ENCODE results near the gene SLA2. TPM values are rescaled to one million over a fixed set of nuclear protein-coding genes. Genes with fewer than 3 reads are reported as not detected.

SLA2 gene
- total and polyA plus RNA-seq, 2 donors from 2014 or later = 0.24 to 1.5 TPM

DNA sequence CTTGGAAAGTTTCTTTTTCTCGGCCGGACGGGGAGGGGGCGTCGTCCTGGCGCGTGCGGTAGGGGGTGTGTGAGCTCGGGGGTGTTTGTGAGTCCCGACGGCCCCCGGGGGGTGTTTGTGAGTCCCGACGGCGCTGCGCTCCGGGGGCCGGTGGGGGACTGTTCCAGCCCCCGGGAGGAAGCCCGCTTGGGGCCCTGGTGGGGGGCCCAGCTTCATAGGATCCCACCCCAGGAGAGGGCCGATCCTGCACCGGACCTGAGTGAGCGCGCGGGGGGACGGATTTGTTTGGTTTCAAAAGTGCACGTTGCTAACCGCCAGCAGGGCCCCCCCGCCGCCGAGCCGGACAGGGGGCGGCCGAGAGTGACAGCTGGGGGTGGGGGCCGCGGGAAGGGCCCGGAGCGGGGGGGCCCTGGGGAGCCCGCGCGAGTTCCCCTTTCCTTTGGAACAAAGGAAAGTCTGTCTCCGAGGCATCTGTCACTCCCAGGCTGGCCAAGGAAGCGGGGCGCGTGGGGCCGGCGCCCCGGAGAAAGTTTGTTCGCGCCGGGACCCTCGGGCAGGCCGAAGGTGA is 72.1 kb downstream of the SLA2 start:
- peak overlapping the region; percentile 85 to 98 for H3K27ac ChIP-seq (ENCODE audit: low read depth in 2 of 2, low read length in 2 of 2)
- peak overlapping the region; percentile 46 to 63 (median 52) for H3K4me3 ChIP-seq (ENCODE audit: low read length in 3 of 3)
- TF ChIP-seq, protein P1, sequence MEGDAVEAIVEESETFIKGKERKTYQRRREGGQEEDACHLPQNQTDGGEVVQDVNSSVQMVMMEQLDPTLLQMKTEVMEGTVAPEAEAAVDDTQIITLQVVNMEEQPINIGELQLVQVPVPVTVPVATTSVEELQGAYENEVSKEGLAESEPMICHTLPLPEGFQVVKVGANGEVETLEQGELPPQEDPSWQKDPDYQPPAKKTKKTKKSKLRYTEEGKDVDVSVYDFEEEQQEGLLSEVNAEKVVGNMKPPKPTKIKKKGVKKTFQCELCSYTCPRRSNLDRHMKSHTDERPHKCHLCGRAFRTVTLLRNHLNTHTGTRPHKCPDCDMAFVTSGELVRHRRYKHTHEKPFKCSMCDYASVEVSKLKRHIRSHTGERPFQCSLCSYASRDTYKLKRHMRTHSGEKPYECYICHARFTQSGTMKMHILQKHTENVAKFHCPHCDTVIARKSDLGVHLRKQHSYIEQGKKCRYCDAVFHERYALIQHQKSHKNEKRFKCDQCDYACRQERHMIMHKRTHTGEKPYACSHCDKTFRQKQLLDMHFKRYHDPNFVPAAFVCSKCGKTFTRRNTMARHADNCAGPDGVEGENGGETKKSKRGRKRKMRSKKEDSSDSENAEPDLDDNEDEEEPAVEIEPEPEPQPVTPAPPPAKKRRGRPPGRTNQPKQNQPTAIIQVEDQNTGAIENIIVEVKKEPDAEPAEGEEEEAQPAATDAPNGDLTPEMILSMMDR (IDR thresholded peaks at IDR 0.05; ENCODE audit: borderline replicate concordance, extremely low read depth, insufficient read depth) = no peak
- intact Hi-C loops (cut with DNase I) = no loop called here
- DNase-seq = peak in 1 of 5 donors; percentile 86
- peaks cover 0 to 2% (median 2%) of the 10 kb centered on the region in 3 donors for H3K36me3 ChIP-seq (ENCODE audit: control insufficient read depth in 2 of 3, insufficient read depth in 3 of 3, low read length in 3 of 3)
- peak overlapping the region in 2 of 3 donors; percentile 55 to 86 for H3K9ac ChIP-seq (ENCODE audit: low read length in 3 of 3)
- H3K27me3 ChIP-seq (ENCODE audit: control insufficient read depth, insufficient read depth, low read length) = no peaks in the 10 kb centered on the region
- no peak for FAIRE-seq
- H3K4me1 ChIP-seq (ENCODE audit: control insufficient read depth in 2 of 3, insufficient read depth in 2 of 3, low read depth in 1 of 3, low read length in 3 of 3) = peaks cover 0 to 19% (median 16%) of the 10 kb centered on the region in 3 donors
- H3K9me3 ChIP-seq (ENCODE audit: control insufficient read depth in 2 of 3, insufficient read depth in 1 of 3, low read length in 3 of 3) = no peaks in the 10 kb centered on the region

DNA sequence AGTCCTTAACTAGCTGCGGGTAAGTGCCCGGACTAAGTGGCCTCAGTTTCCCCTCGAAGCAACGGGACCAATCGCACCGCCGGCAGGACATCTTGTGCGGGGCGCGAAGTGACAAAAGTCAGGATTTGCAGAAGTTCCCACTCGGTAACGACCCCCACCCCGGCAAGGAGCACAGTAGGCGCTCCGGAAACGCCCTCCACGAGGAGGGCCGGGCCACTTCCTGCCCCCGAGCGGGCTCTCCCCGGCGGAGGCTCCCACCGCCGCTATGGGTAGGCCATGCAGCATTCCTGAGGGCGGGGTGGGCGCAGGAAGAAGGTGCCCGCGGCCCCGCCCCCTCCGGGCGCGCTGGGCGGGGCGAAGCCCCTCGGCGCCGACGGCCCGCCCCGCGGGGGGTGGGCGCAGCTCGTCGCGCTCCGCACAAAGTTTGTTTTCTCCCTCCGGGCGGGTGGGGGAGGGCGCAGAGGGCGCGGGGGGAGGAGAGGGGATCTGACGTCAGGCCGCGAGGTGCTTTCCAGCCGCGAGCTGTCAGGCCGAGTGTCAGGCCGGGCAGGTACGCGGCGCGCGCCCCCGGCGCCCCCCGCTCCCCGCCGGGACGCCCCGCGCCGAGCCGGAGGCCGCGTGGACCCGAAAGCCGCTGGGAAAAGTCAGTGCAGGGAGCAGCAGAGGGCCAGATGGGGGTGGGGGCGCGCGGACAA is 72.7 kb downstream of the SLA2 start, which contains the start of gene TGIF2:
TGIF2 (plus strand) TSS at position 495 of the 695 bp plus-strand sequence. CDS start 5,178 bp downstream, outside the sequence.
- FAIRE-seq (no peak), DNase-seq (peak; percentile 96 to 98 (median 97))
- Histone ChIP-seq H3K27ac (ENCODE audit: low read depth in 2 of 2, low read length in 2 of 2) (peak within 1 kb of the TSS; percentile 93 to 98), H3K36me3 (ENCODE audit: control insufficient read depth in 2 of 3, insufficient read depth in 3 of 3, low read length in 3 of 3) (no peaks in the 10 kb centered on the region), H3K4me3 (ENCODE audit: low read length in 3 of 3) (peak within 1 kb of the TSS; percentile 70 to 79 (median 74)), H3K9me3 (ENCODE audit: control insufficient read depth in 2 of 3, insufficient read depth in 1 of 3, low read length in 3 of 3) (no peaks in the 10 kb centered on the region), H3K9ac (ENCODE audit: low read length in 3 of 3) (peak within 1 kb of the TSS; percentile 55 to 86 (median 58)), H3K4me1 (ENCODE audit: control insufficient read depth in 2 of 3, insufficient read depth in 2 of 3, low read depth in 1 of 3, low read length in 3 of 3) (peaks cover 0 to 15% (median 10%) of the 10 kb centered on the region in 3 donors), H3K27me3 (ENCODE audit: control insufficient read depth, insufficient read depth, low read length) (no peaks in the 10 kb centered on the region)
- intact Hi-C loops (cut with DNase I) = no loop called here
- TF ChIP-seq, protein P1 (IDR thresholded peaks at IDR 0.05; ENCODE audit: borderline replicate concordance, extremely low read depth, insufficient read depth) = no peak

DNA sequence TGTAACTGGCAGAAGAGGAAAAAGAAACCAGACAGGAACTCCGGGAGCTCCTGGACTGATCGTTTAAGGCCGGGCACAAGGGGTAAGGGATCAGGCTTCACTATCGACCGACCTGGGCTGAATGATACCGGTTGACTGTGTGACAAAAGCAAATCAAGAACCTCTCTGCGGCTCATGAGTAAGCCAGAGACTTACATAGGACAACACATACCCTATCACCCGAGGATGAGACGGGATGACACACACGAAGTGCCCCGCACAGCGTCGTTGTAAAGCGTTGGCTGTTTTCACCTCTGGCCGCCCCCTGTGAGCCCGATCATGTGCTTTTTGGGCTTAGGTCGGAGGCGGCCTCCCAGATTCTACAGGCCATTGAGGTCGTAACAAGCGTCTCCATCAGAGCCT is 73.3 kb downstream of the SLA2 start:
- Histone ChIP-seq H3K27ac (ENCODE audit: low read depth in 2 of 2, low read length in 2 of 2) (peak overlapping the region; percentile 87 to 93), H3K4me1 (ENCODE audit: control insufficient read depth in 2 of 3, insufficient read depth in 2 of 3, low read depth in 1 of 3, low read length in 3 of 3) (peaks cover 0 to 15% (median 7%) of the 10 kb centered on the region in 3 donors), H3K9ac (ENCODE audit: low read length in 3 of 3) (peak overlapping the region; percentile 11 to 86 (median 58)), H3K4me3 (ENCODE audit: low read length in 3 of 3) (peak overlapping the region; percentile 46 to 79 (median 70)), H3K9me3 (ENCODE audit: control insufficient read depth in 2 of 3, insufficient read depth in 1 of 3, low read length in 3 of 3) (no peaks in the 10 kb centered on the region), H3K36me3 (ENCODE audit: control insufficient read depth in 2 of 3, insufficient read depth in 3 of 3, low read length in 3 of 3) (no peaks in the 10 kb centered on the region), H3K27me3 (ENCODE audit: control insufficient read depth, insufficient read depth, low read length) (no peaks in the 10 kb centered on the region)
- intact Hi-C loops (cut with DNase I) = no loop called here
- TF ChIP-seq, protein P1 (IDR thresholded peaks at IDR 0.05; ENCODE audit: borderline replicate concordance, extremely low read depth, insufficient read depth) = no peak
- DNase-seq (peak in 3 of 5 donors; percentile 25 to 57 (median 43)), FAIRE-seq (no peak)
